ENCODE results near the gene BCAP31.
A peak's percentile ranks its signal among the peaks of the same experiment; 100 is the strongest.

The BCAP31 gene

DNA sequence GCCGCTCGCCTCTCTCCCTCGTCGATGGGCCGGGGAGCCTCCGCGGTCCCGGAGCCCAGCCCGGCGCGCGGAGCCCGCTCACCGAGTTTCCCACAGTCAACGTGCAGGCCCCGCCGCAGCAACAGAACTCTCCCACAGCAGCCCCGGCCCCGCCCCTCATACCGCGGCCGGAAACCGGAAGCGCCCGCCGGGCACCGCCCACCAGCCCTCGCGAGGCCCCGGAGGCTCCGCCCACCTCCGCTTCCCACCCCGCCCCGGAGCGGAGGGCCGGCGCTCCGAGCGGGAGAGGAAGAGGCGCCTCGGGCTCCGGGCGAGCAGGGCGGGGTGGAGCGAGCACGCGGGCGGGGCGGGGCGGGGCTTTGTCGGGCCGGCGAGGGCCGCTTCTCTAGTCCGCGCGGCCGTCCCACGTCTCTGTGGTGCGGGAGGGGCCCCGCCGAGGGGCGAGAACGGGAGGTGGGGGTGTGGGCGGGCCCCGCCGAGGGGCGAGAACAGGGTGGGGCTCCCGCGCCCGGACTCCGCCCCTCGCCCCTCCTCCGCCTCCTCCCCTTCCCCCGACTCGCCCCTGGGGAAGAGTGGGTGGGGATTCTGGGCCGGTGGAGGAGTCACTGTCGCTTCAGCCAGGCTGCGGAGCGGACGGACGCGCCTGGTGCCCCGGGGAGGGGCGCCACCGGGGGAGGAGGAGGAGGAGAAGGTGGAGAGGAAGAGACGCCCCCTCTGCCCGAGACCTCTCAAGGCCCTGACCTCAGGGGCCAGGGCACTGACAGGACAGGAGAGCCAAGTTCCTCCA is at the start of gene BCAP31, which contains the start of gene ABCD1:
TSS of gene BCAP31 (minus strand) at position 136 of the 787 bp plus-strand sequence. CDS start 1,143 bp downstream, outside the sequence.
TSS of gene ABCD1 (plus strand) at position 605 of the 787 bp plus-strand sequence. CDS start 411 bp downstream, outside the sequence.
- peak; percentile 90 to 93 for DNase-seq

GRCh38 chrX:153773218-153773611 is 49.0 kb upstream of the BCAP31 start:
- DNase-seq, result no peak

DNA sequence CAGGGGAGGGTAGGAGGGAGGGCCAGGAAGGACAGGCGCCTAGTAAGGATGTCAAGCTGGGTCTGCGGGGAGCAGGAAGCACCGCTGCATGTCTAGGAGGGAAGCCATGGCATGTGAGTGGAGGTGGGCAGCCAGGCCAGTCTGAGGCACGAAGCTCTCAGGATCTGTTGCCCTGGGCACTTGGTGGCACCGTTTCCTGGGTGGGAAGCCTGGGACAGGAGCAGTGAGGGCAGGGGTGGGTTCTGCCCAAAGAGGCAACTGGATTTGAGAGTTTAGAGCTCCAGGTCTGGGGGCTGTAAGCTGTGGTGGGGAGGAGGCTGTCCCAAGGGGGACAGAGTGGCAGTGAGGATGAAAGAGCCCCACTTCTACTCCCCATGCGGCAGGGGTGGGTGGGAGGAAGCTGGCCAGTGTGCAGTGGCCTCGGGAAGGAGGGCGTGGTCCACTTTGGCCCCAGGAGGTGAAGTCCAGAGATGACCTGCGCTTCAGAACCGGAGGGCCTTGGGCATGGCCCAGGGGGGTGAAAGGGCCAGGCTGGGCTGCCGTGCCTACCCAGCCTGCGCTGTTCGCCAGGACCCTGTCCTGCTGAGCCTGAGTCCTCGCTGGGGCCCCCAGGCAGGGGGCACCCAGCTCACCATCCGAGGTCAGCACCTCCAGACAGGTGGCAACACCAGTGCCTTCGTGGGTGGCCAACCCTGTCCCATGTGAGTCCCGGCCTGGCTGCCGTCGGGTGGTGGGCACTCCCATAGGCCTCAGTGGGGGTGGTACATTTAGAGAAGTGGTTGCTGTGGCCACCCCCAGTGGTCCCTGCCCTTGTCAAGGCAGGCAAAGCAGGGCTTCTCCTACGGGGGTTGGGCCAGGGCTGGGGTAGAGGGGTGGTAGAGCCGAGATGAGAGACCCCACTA is 48.4 kb upstream of the BCAP31 start:
- no peak for DNase-seq

GRCh38 chrX:153771415-153772315 is 47.5 kb upstream of the BCAP31 start:
- no peak for DNase-seq

DNA sequence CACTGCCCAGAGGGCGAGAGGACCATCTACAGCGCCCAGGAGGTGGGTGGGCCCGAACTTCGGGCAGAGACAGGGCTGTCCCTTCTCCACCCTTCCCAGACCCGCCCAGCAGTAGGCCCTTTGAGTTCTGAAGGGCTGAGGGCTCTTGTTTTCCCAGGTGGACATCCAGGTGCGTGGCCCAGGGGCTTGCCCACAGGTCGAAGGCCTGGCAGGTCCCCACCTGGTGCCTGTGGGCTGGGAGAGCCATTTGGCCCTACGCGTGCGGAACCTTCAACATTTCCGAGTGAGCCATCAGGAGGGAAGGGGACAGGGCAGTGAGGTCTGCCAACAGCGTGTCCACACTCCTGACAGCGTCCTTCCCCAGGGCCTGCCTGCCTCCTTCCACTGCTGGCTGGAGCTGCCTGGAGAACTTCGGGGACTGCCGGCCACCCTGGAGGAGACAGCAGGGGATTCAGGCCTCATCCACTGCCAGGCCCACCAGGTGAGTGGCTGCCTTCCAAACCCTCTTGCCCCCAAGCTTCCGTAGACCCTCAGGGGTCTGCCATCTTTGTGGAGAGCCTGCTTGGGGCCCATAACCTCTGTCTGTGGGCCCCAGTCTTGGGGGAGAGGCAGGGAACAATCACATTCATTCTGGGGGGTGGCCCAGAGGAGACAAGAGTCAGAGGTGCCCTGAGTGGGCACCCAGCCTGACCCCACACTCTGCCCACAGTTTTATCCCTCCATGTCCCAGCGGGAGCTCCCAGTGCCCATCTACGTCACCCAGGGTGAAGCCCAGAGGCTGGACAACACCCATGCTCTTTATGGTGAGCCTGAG is 46.6 kb upstream of the BCAP31 start:
- DNase-seq, result no peak

DNA sequence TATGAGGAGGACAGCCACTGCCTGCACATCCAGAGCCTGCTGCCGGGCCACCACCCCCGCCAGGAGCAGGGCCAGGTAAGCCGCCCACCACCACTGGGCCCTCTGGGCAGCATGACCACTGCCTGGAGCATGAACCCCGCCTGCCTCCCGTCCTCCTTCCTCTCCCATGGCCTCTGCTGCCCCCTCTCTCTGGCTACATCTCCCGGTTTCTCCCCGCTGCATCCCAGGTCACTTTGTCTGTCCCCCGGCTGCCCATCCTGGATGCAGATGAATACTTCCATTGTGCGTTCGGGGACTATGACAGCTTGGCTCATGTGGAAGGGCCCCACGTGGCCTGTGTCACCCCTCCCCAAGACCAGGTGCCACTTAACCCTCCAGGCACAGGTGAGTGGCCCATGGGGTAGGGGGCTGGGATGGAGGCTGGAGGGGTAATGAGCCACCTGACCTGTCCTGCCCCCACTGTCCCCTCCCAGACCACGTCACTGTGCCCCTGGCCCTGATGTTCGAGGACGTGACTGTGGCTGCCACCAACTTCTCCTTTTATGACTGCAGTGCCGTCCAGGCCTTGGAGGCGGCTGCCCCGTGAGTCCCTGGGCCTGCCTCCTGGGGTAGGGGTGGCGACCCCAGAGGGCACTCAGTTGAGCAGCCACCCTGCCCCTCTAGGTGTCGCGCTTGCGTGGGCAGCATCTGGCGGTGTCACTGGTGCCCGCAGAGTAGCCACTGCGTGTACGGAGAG is 45.8 kb upstream of the BCAP31 start:
- DNase-seq, result no peak

DNA sequence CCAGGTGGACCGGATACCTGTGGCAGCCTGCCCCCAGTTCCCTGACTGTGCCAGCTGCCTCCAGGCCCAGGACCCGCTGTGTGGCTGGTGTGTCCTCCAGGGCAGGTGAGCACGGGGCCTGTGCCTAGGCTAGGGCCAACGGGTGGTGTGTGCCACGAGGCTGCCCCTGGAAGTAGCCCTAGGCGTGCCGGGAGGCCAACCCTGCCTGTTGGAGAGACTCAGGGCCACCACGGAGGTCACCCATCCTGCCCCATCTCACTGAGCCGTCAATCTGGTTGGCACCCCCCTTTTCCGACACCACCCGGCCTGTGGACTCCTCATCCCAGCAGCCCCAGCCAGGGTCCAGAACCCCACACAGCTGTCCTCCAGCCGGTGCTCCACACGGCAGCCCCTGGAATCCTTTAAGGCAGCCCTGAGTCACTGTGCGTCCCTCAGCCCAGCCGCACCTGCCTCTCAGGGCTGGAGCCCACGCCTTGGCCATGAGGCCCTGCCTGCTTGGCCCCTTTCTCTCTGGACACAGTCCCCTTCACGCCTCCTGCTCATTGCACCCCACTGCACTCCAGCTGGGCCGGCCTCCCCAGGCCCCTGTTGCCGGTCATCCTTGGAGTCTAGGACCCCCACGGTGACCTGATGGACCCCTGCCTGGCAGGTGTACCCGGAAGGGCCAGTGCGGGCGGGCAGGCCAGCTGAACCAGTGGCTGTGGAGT is 45.1 kb upstream of the BCAP31 start:
- no peak for DNase-seq

DNA sequence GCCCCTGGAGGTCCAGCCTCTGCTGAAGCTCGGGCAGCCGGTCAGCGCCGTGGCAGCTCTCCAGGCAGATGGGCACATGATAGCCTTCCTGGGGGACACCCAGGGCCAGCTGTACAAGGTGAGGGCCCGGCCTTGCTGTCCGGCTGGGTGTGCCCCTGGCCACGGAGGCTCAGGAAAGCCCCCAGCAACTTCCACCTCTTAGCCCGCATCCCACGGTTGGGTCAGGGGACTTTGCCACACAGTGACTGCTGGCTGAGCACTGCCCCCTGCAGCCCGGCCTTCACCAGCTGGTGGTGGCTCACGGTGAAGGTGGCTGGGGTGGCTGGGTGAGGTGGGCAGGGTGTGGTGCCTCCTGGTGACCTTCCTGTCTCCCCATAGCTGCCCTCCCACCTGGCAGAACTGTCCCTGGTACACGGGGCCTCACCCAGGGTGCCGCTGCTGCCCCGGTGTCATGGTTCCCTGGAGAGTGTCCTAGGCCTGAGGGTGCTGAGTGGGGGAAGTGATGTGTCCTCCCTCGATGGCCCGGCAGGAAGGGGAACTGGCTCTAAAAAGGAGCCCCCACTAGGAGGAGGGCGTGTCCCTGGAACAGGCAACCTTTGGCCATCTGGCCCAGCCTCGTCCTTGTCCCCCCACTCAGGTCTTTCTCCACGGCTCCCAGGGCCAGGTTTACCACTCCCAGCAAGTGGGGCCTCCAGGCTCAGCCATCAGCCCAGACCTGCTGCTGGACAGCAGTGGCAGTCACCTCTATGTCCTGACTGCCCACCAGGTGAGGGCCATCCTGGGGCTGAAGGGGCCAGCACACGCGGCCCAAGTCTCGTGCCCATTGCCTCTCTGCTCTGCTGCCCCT is 44.3 kb upstream of the BCAP31 start:
- DNase-seq, result no peak

DNA sequence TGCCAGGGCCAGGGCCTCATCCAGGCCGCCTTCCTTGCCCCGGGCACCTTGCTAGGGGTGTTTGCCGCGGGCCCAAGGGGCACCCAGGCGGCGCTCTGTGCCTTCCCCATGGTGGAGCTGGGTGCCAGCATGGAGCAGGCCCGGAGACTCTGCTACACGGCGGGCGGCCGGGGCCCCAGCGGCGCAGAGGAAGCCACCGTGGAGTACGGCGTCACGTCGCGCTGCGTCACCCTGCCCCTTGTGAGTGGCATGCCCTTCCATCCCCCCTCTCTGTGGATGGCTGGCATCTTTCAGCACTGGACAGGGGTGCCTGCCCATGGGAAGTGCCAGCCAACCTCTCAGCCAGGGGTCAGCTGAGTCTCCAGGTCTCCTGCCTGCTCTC is 43.5 kb upstream of the BCAP31 start:
- DNase-seq, result no peak

DNA sequence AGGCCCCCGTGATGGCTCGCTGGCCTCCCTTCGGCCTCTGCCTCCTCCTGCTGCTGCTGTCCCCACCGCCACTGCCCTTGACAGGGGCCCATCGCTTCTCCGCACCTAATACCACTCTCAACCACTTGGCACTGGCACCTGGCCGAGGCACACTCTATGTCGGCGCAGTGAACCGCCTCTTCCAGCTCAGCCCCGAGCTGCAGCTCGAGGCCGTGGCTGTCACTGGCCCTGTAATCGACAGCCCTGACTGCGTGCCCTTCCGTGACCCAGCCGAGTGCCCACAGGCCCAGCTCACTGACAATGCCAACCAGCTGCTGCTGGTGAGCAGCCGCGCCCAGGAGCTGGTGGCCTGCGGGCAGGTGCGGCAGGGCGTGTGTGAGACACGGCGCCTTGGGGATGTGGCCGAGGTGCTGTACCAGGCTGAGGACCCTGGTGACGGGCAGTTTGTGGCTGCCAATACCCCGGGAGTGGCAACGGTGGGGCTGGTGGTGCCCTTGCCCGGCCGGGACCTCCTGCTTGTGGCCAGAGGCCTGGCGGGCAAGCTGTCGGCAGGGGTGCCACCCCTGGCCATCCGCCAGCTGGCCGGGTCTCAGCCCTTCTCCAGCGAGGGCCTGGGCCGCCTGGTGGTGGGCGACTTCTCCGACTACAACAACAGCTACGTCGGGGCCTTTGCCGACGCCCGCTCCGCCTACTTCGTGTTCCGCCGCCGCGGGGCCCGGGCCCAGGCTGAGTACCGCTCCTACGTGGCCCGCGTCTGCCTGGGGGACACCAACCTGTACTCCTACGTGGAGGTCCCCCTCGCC is 42.9 kb upstream of the BCAP31 start:
- no peak for DNase-seq

GRCh38 chrX:153766098-153766817 is 42.1 kb upstream of the BCAP31 start:
- peak in 1 of 2 experiments; percentile 32 for DNase-seq

- no peak for DNase-seq
Measured at GRCh38 chrX:153765138-153766079, 41.2 kb upstream of the BCAP31 start.

DNA sequence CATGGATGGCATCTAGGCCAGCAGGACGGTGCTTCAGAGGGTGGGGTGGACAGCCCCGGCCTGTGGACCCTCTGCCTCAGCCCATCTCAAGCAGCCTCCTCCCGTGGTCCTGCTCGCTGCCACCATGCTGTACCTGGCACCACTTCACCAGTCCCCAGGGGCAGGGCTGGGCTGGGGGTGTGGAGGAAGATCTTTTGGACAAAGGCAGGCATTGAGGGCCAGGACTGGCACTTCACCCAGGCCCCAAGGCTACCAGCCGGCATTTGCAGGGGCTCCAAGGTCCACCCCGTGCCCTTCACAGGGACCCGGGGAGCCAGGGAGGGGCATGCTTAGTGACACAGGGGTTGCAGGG is 40.6 kb upstream of the BCAP31 start:
- DNase-seq, result no peak

DNA sequence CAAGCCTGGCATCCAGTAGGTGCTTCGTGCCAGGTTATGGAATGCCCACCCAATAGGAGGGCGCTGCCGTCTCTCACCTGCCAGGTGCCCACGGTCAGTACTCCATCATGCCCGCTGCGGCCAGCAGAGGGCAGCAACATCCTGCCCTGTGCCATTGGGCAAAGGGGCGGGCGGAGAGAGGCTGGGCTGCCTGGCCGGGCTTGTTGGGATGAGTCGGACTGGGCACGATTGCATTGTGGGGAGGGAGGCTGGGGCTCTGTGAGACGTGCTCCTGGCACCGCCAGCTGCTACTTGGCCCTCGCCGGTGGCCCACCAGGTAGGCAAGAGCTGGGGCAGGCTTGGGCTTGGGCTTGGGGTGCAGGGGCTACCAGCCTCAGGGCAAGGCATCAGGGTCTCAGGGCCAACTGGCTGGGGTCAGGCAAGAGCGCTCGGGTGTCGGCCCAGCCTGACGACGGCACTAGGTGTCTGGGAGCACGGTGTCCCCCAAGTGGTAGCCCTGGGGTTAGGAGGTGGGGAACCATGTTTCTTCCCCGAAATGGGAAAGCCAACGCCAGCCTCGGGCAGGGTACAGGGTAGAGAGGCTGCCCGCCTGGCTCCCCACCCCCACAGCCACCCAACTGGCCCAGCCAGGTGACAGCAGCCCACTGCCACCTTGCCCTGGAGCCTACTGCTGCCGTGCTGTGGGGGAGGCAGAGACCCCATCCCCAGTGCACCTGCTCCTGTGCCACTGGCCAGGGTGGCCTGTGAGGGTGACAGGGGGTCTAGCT is 40.0 kb upstream of the BCAP31 start, which contains the start of gene PLXNB3:
TSS of gene PLXNB3 (plus strand) at position 261 of the 767 bp plus-strand sequence. CDS start 1,287 bp downstream, outside the sequence.
- peak; percentile 67 to 85 for DNase-seq

GRCh38 chrX:153763298-153763932 is 39.2 kb upstream of the BCAP31 start:
- DNase-seq, result no peak
